HG03520 (cell line): ENCODE measurements around the gene MRPL53.
"Not testable (repeated sequence)": the region's sequence is repeated elsewhere in the genome, so short reads cannot be mapped to it uniquely, and the experiment has no call there.

Source experiments
- ATAC-seq: cut with Tn5 transposase; IDR thresholded peaks from one replicate; pipeline ENCODE4 v1.9.1; 2021; ENCODE audit warnings: mild to moderate bottlenecking, moderate library complexity; ENCODE audit not compliant: unreplicated experiment

The MRPL53 gene

GRCh38 chr2:74454654-74455511, 17.6 kb downstream of the MRPL53 start, which contains the start of gene INO80B:
INO80B (plus strand) TSS chr2:74455087; CDS start chr2:74455117, 30 bp downstream.
- ATAC-seq: peak; percentile 34

GRCh38 chr2:74450570-74451190, 21.8 kb downstream of the MRPL53 start:
- ATAC-seq: no peak

GRCh38 chr2:74448771-74449170, 23.7 kb downstream of the MRPL53 start:
- ATAC-seq: no peak

GRCh38 chr2:74447230-74447999, 25.1 kb downstream of the MRPL53 start:
- ATAC-seq: no peak

GRCh38 chr2:74444498-74445318, 27.8 kb downstream of the MRPL53 start:
- no peak for ATAC-seq

GRCh38 chr2:74442483-74443297, 29.8 kb downstream of the MRPL53 start:
- ATAC-seq: not testable (repeated sequence)

GRCh38 chr2:74441690-74442482, 30.6 kb downstream of the MRPL53 start, which contains the start of gene RTKN:
RTKN (minus strand) TSS chr2:74441937; CDS start chr2:74441816, 121 bp downstream.
- ATAC-seq: no peak

- no peak for ATAC-seq
Measured at GRCh38 chr2:74441170-74441689, 31.2 kb downstream of the MRPL53 start.

- ATAC-seq: peak; percentile 83
Measured at GRCh38 chr2:74440378-74441169, 31.9 kb downstream of the MRPL53 start.

GRCh38 chr2:74439803-74440377, 32.6 kb downstream of the MRPL53 start:
- ATAC-seq: no peak

- no peak for ATAC-seq
Measured at GRCh38 chr2:74439373-74439772, 33.1 kb downstream of the MRPL53 start.

- ATAC-seq: no peak
Measured at GRCh38 chr2:74438248-74438647, 34.2 kb downstream of the MRPL53 start.

- ATAC-seq: no peak
Measured at GRCh38 chr2:74436848-74437695, 35.4 kb downstream of the MRPL53 start.

GRCh38 chr2:74436111-74436805, 36.2 kb downstream of the MRPL53 start:
- no peak for ATAC-seq

GRCh38 chr2:74430502-74430901, 42.0 kb downstream of the MRPL53 start:
- no peak for ATAC-seq
